H1 (cell line): Measurements from ENCODE around the gene KANSL1L. TPM values are rescaled to one million over a fixed set of nuclear protein-coding genes. Genes with fewer than 3 reads are reported as not detected.

Source experiments
- CTCF ChIA-PET: fragments of 300-600 bp; sonication (Branson Sonifier 250); formaldehyde crosslinking; loops from one replicate; lab custom pipeline; 2021; ENCODE audit not compliant: partially characterized antibody; lab: Charles Lee
- POLR2A ChIA-PET: fragments of 300-600 bp; sonication (Branson Sonifier 250); formaldehyde crosslinking; loops from one replicate; lab custom pipeline; 2021; ENCODE audit warnings: inconsistent platforms; ENCODE audit not compliant: partially characterized antibody; lab: Charles Lee
- DNase-seq, 2 experiments: peaks; one replicate each; pipeline versions ENCODE4 v3.0.0 to v3.0.0-alpha.2; 2010 to 2022; ENCODE audit warnings: low spot score in 2 of 2, low read depth in 1 of 2, mixed read lengths in 1 of 2
- FAIRE-seq: peaks from 2 replicates; lab custom pipeline; 2011; peaks lifted over from hg19 to GRCh38; lab: Jason Lieb, UNC
- H2AFZ ChIP-seq: 2 replicates; pipeline ENCODE4 v1.8.1; 2012; ENCODE audit warnings: low read length, inconsistent platforms
- H2AK5ac ChIP-seq: 2 replicates; pipeline ENCODE4 v1.6.1; 2013; ENCODE audit warnings: low read depth, low read length
- H2BK120ac ChIP-seq: replicated peaks from 2 replicates; pipeline ENCODE3; 2013; ENCODE audit warnings: low read depth, low read length, inconsistent platforms
- H2BK12ac ChIP-seq: 2 replicates; pipeline ENCODE4 v1.6.1; 2013; ENCODE audit warnings: low read depth, low read length
- H2BK15ac ChIP-seq: 2 replicates; pipeline ENCODE4 v1.6.1; 2013; ENCODE audit warnings: low read length
- H2BK20ac ChIP-seq: 2 replicates; pipeline ENCODE4 v1.6.1; 2013; ENCODE audit warnings: low read length
- H2BK5ac ChIP-seq: 2 replicates; pipeline ENCODE4 v1.6.1; 2013; ENCODE audit warnings: low read depth, low read length
- H3K14ac ChIP-seq: 2 replicates; pipeline ENCODE4 v1.6.1; 2013; ENCODE audit warnings: inconsistent platforms; ENCODE audit not compliant: insufficient read length
- H3K18ac ChIP-seq: 2 replicates; pipeline ENCODE4 v1.6.1; 2013; ENCODE audit warnings: low read length; ENCODE audit errors: extremely low read depth
- H3K23ac ChIP-seq: 2 replicates; pipeline ENCODE4 v1.6.1; 2013; ENCODE audit warnings: inconsistent platforms; ENCODE audit not compliant: insufficient read length
- H3K23me2 ChIP-seq: 2 replicates; pipeline ENCODE4 v1.6.1; 2013; ENCODE audit warnings: low read depth, low read length
- H3K27ac ChIP-seq: 2 replicates; pipeline ENCODE4 v1.6.1; 2011; ENCODE audit warnings: low read depth, low read length, inconsistent platforms
- H3K27me3 ChIP-seq, 4 experiments: replicated peaks in 1 of 4; 1 replicate in 1 of 4; 2 replicates in 3 of 4; pipeline versions ENCODE4 v1.6.1 to v1.8.1; 2011 to 2013; ENCODE audit warnings: low read length in 3 of 4, mild to moderate bottlenecking in 3 of 4, inconsistent platforms in 2 of 4, mixed read lengths in 2 of 4, moderate library complexity in 1 of 4; ENCODE audit not compliant: control insufficient read depth in 3 of 4, insufficient read depth in 3 of 4; ENCODE audit errors: extremely low read depth in 1 of 4
- H3K36me3 ChIP-seq, 4 experiments: 2 replicates each; pipeline versions ENCODE4 v1.6.1 to v1.8.1; 2011 to 2013; ENCODE audit warnings: mild to moderate bottlenecking in 4 of 4, low read length in 3 of 4, moderate library complexity in 2 of 4, control low read depth in 1 of 4, inconsistent platforms in 1 of 4; ENCODE audit not compliant: insufficient read depth in 4 of 4, control insufficient read depth in 2 of 4
- H3K4ac ChIP-seq: replicated peaks from 2 replicates; pipeline ENCODE3; 2013; ENCODE audit warnings: low read length, low read depth, mixed read lengths, inconsistent platforms; ENCODE audit not compliant: insufficient read length
- H3K4me1 ChIP-seq, 4 experiments: replicated peaks in 1 of 4; 1 replicate in 1 of 4; 2 replicates in 3 of 4; pipeline versions ENCODE4 v1.6.1 to v1.8.1; 2011 to 2013; ENCODE audit warnings: low read length in 3 of 4, inconsistent platforms in 2 of 4, mixed read lengths in 1 of 4; ENCODE audit not compliant: insufficient read depth in 4 of 4, control insufficient read depth in 3 of 4
- H3K4me2 ChIP-seq, 2 experiments: 2 replicates each; pipeline versions ENCODE4 v1.6.1 to v1.8.1; 2011 to 2013; ENCODE audit warnings: low read depth in 2 of 2, low read length in 2 of 2, control low read depth in 1 of 2, inconsistent platforms in 1 of 2, mild to moderate bottlenecking in 1 of 2; ENCODE audit not compliant: insufficient read depth in 1 of 2
- H3K4me3 ChIP-seq, 4 experiments: fragments of 200-600, 300-600 bp in 1 of 4; sonication (generic), shearing (Covaris generic), sonication (Bioruptor Twin) in 1 of 4; 2 replicates each; pipeline versions ENCODE4 v1.5.1 to v1.8.1; 2011 to 2016; ENCODE audit warnings: low read length in 4 of 4, low read depth in 3 of 4, control low read depth in 2 of 4, inconsistent platforms in 2 of 4, mild to moderate bottlenecking in 2 of 4, mixed read lengths in 1 of 4, moderate library complexity in 1 of 4; ENCODE audit not compliant: insufficient read depth in 2 of 4; ENCODE audit errors: extremely low read depth in 1 of 4
- H3K56ac ChIP-seq: replicated peaks from 2 replicates; pipeline ENCODE3; 2013; ENCODE audit warnings: low read depth, mild to moderate bottlenecking, mixed read lengths, low read length, inconsistent platforms; ENCODE audit not compliant: insufficient read length
- H3K79me1 ChIP-seq: 2 replicates; pipeline ENCODE4 v1.6.1; 2013; ENCODE audit warnings: low read depth, low read length, control low read depth
- H3K79me2 ChIP-seq, 2 experiments: 2 replicates each; pipeline versions ENCODE4 v1.6.1 to v1.8.1; 2012 to 2013; ENCODE audit warnings: low read length in 2 of 2, mild to moderate bottlenecking in 2 of 2, inconsistent platforms in 1 of 2; ENCODE audit not compliant: insufficient read depth in 2 of 2, control insufficient read depth in 1 of 2
- H3K9ac ChIP-seq, 4 experiments: replicated peaks in 1 of 4; 1 replicate in 1 of 4; 2 replicates in 3 of 4; pipeline versions ENCODE4 v1.6.1 to v1.8.1; 2011 to 2013; ENCODE audit warnings: low read depth in 3 of 4, low read length in 3 of 4, control low read depth in 2 of 4, mild to moderate bottlenecking in 2 of 4, moderate library complexity in 2 of 4, inconsistent platforms in 1 of 4; ENCODE audit errors: extremely low read depth in 1 of 4
- H3K9me3 ChIP-seq, 2 experiments: 2 replicates each; pipeline versions ENCODE4 v1.6.1 to v1.8.1; 2012 to 2013; ENCODE audit warnings: mild to moderate bottlenecking in 2 of 2, moderate library complexity in 2 of 2, control low read depth in 1 of 2, inconsistent platforms in 1 of 2, low read depth in 1 of 2, low read length in 1 of 2, mixed read lengths in 1 of 2; ENCODE audit not compliant: insufficient read depth in 2 of 2
- H4K20me1 ChIP-seq, 2 experiments: replicated peaks in 1 of 2; 2 replicates each; pipeline versions ENCODE3 to v1.8.1; 2011 to 2013; ENCODE audit warnings: inconsistent platforms in 2 of 2, low read length in 2 of 2, mild to moderate bottlenecking in 1 of 2; ENCODE audit not compliant: insufficient read depth in 2 of 2, control insufficient read depth in 1 of 2
- H4K5ac ChIP-seq: 2 replicates; pipeline ENCODE4 v1.6.1; 2013; ENCODE audit warnings: low read length, low read depth, mixed read lengths, inconsistent platforms; ENCODE audit not compliant: insufficient read length
- H4K8ac ChIP-seq: 2 replicates; pipeline ENCODE4 v1.8.0; 2013; ENCODE audit warnings: mild to moderate bottlenecking, moderate library complexity, low read length, inconsistent platforms; ENCODE audit not compliant: insufficient read depth; ENCODE audit errors: extremely low read depth
- H4K91ac ChIP-seq: replicated peaks from 2 replicates; pipeline ENCODE3; 2013; ENCODE audit warnings: low read length, mixed read lengths, inconsistent platforms; ENCODE audit not compliant: insufficient read length
- CEBPB ChIP-seq: IDR thresholded peaks from 2 replicates; pipeline ENCODE4 v1.6.1; 2012; ENCODE audit warnings: low read depth, low read length
- CHD2 ChIP-seq: IDR thresholded peaks from 2 replicates; pipeline ENCODE4 v1.6.1; 2012; ENCODE audit warnings: low read length, improper control_type of control experiment
- JUND ChIP-seq: IDR thresholded peaks from 2 replicates; pipeline ENCODE4 v1.6.1; 2011; ENCODE audit warnings: mild to moderate bottlenecking, improper control_type of control experiment, low read length
- RAD21 ChIP-seq, 2 experiments: IDR thresholded peaks in 1 of 2; conservative IDR thresholded peaks in 1 of 2; 2 replicates each; pipeline ENCODE4 v1.6.1; 2011; ENCODE audit warnings: low read depth in 2 of 2, low read length in 2 of 2, improper control_type of control experiment in 1 of 2, inconsistent platforms in 1 of 2, mild to moderate bottlenecking in 1 of 2, moderate library complexity in 1 of 2
- SIX5 ChIP-seq: IDR thresholded peaks from 2 replicates; pipeline ENCODE4 v1.6.1; 2011; ENCODE audit warnings: mild to moderate bottlenecking, low read depth, low read length
- SP1 ChIP-seq: IDR thresholded peaks from 2 replicates; pipeline ENCODE4 v1.6.1; 2011; ENCODE audit warnings: low read depth, low read length
- SRF ChIP-seq: IDR thresholded peaks from 2 replicates; pipeline ENCODE4 v1.6.1; 2011; ENCODE audit warnings: mild to moderate bottlenecking, low read depth, low read length, moderate library complexity
- SUZ12 ChIP-seq: fragments of 200-600 bp; sonication (generic); IDR thresholded peaks from 2 replicates; pipeline ENCODE4 v1.6.1; 2012; ENCODE audit warnings: mild to moderate bottlenecking, inconsistent platforms, low read length, moderate library complexity, mixed read lengths
- TBP ChIP-seq: IDR thresholded peaks from 2 replicates; pipeline ENCODE4 v1.6.1; 2011; ENCODE audit warnings: low read depth, low read length, improper control_type of control experiment
- TCF12 ChIP-seq: IDR thresholded peaks from 2 replicates; pipeline ENCODE4 v1.6.1; 2011; ENCODE audit warnings: low read depth, mild to moderate bottlenecking, low read length
- TEAD4 ChIP-seq: IDR thresholded peaks from 2 replicates; pipeline ENCODE4 v1.6.1; 2012; ENCODE audit warnings: low read depth, low read length, inconsistent platforms, mixed read lengths
- YY1 ChIP-seq: IDR thresholded peaks from 2 replicates; pipeline ENCODE4 v1.6.1; 2011; ENCODE audit warnings: low read depth, mild to moderate bottlenecking, low read length
- WGBS, 2 experiments: shearing (Covaris generic) in 1 of 2; methylation state at CpG; one replicate each; pipeline versions ENCODE4 v1.1.6 to v1.1.7; 2013 to 2015; ENCODE audit warnings: low lambda C conversion rate in 2 of 2, mixed read lengths in 2 of 2, inconsistent platforms in 1 of 2, low coverage in 1 of 2, missing lambda C conversion rate in 1 of 2; ENCODE audit not compliant: insufficient replicate concordance in 2 of 2, insufficient coverage in 1 of 2, insufficient read length in 1 of 2; ENCODE audit errors: extremely low coverage in 1 of 2, missing lambda C conversion rate in 1 of 2; 5-methylcytosine and 5-hydroxymethylcytosine counted together
- polyA plus RNA-seq, 7 experiments: library from polyadenylated mRNA; depleted of rRNA in 3 of 7; stranded (reverse) in 5 of 7; unstranded in 2 of 7; fragments of >200 nt in 5 of 7; fragments of 200-250 nt in 2 of 7; gene quantifications; 1 replicate in 5 of 7; 2 replicates in 1 of 7; 4 replicates in 1 of 7; pipeline versions ENCODE4 v1.2.1 to v1.2.3, GENCODE V29; 2011 to 2013; ENCODE audit warnings: missing spikeins in 2 of 7, mixed read lengths in 2 of 7
- total RNA-seq: library from RNA; stranded (reverse); fragmentation: NEBNext Ultra II Directional; extraction: Animal tissue kit (Norgen Biotek cat#: 25700); gene quantifications from 2 replicates; pipeline ENCODE4 v1.2.1, GENCODE V29; 2021
- TF ChIP-seq, protein P1 (sequence below): IDR thresholded peaks from 2 replicates; pipeline ENCODE4 v1.6.1; 2012; ENCODE audit warnings: inconsistent platforms

The KANSL1L gene
- total and polyA plus RNA-seq, 2 of the 8 experiments (the other 6 are each of a cell fraction or from before 2014, with no cell fraction given), result 5.4 to 17.2 TPM

DNA sequence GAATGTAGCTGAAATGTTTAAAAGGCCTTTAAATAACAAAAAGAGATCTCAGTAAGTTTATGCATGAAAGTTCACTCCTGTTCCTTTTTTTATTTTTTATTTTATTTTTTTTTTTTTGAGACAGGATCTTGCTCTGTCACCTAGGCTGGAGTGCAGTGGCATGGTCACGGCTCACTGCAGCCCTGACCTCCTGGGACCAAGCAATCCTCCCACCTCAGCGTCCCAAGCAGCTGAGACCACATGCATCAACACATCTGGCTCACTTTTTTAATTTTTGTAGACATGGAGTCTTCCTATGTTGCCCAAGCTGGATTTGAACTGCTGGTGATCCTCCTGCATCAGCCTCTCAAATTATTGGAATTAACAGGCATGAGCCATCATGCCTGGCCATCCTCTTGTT, 84.3 kb downstream of the KANSL1L start:
- WGBS, 2 experiments, result 47% methylated on average over 2 of the region's 2 CpGs; no CpG with 5 or more reads in 1 of the 2 experiments
- CTCF ChIA-PET, result interaction anchor here (0.9 kb wide), 1 partner anchor 14 kb away, joined by 4 read pairs; no protein-coding TSS in a partner anchor
- H3K27me3 ChIP-seq, result no peaks in the 10 kb centered on the region
- TF ChIP-seq SIX5 (no peak), TCF12 (no peak), CHD2 (no peak), JUND (no peak), SP1 (no peak), TBP (no peak), RAD21 (IDR thresholded peaks at IDR 0.05 in 1 of 2, conservative IDR thresholded peaks at IDR 0.05 in 1 of 2; ENCODE audit: low read depth in 2 of 2, low read length in 2 of 2) (no peak), TEAD4 (no peak), SUZ12 (no peak), CEBPB (no peak), SRF (no peak), YY1 (no peak)
- TF ChIP-seq, protein P1, sequence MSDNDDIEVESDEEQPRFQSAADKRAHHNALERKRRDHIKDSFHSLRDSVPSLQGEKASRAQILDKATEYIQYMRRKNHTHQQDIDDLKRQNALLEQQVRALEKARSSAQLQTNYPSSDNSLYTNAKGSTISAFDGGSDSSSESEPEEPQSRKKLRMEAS, result no peak

More for the DNA sequence above, 84.3 kb downstream of the KANSL1L start:
- no peak overlapping the region for H2AFZ ChIP-seq
- no peak overlapping the region for H2AK5ac ChIP-seq
- H3K23ac ChIP-seq, result no peak overlapping the region
- H3K9ac ChIP-seq, result no peak overlapping the region
- H3K56ac ChIP-seq, result no peak overlapping the region
- no peak overlapping the region for H2BK20ac ChIP-seq
- POLR2A ChIA-PET, result no interaction called here
- FAIRE-seq (no peak), DNase-seq (no peak)
- H2BK15ac ChIP-seq, result no peak overlapping the region
- H3K14ac ChIP-seq, result no peak overlapping the region
- H3K18ac ChIP-seq, result no peak overlapping the region
- H4K5ac ChIP-seq, result no peak overlapping the region
- no peaks in the 10 kb centered on the region for H4K20me1 ChIP-seq
- no peak overlapping the region for H3K27ac ChIP-seq
- H3K23me2 ChIP-seq, result no peaks in the 10 kb centered on the region
- H3K36me3 ChIP-seq, result no peaks in the 10 kb centered on the region
- H3K79me2 ChIP-seq, result no peaks in the 10 kb centered on the region
- H3K9me3 ChIP-seq, result no peaks in the 10 kb centered on the region
- H2BK120ac ChIP-seq, result no peak overlapping the region
- H3K4me3 ChIP-seq, result no peak overlapping the region
- H3K79me1 ChIP-seq, result no peaks in the 10 kb centered on the region
- H4K8ac ChIP-seq, result no peak overlapping the region
- no peak overlapping the region for H3K4ac ChIP-seq
- no peak overlapping the region for H3K4me2 ChIP-seq
- no peaks in the 10 kb centered on the region for H3K4me1 ChIP-seq
- H4K91ac ChIP-seq, result no peak overlapping the region
- H2BK5ac ChIP-seq, result no peak overlapping the region
- H2BK12ac ChIP-seq, result no peak overlapping the region
